Bronchial epithelial cell (primary cell): ENCODE results near the gene HACE1. TPM values are rescaled to one million over a fixed set of nuclear protein-coding genes. Genes with fewer than 3 reads are reported as not detected.
"Not testable (repeated sequence)": the region's sequence is repeated elsewhere in the genome, so short reads cannot be mapped to it uniquely, and the experiment has no call there.

Source experiments
- DNase-seq: peaks from one replicate; pipeline ENCODE4 v3.0.0-alpha.2; 2010; ENCODE audit warnings: low read depth
- FAIRE-seq: peaks from 2 replicates; lab custom pipeline; 2011; peaks lifted over from hg19 to GRCh38; lab: Jason Lieb, UNC
- H3K27me3 ChIP-seq: 2 replicates; pipeline ENCODE4 v1.5.1; 2011; ENCODE audit warnings: low read length; ENCODE audit not compliant: control insufficient read depth, insufficient read depth
- H3K36me3 ChIP-seq: 2 replicates; pipeline ENCODE4 v1.5.1; 2011; ENCODE audit warnings: low read length; ENCODE audit not compliant: control insufficient read depth, insufficient read depth
- H3K4me3 ChIP-seq: 2 replicates; pipeline ENCODE4 v1.5.1; 2011; ENCODE audit warnings: mild to moderate bottlenecking, low read depth, low read length, control low read depth
- total RNA-seq: library from RNA; depleted of rRNA; stranded (reverse); fragments of >200 nt; gene quantifications from 2 replicates; pipeline ENCODE4 v1.2.1, GENCODE V29; 2014
- TF ChIP-seq, protein P1 (sequence below): IDR thresholded peaks from 2 replicates; pipeline ENCODE4 v1.5.1; 2011; ENCODE audit warnings: mild to moderate bottlenecking, moderate library complexity, low read length, control low read depth, inconsistent platforms; ENCODE audit not compliant: insufficient read depth, severe bottlenecking

The HACE1 gene
- total RNA-seq, 1 donor from 2014 or later = 14.2 TPM

DNA sequence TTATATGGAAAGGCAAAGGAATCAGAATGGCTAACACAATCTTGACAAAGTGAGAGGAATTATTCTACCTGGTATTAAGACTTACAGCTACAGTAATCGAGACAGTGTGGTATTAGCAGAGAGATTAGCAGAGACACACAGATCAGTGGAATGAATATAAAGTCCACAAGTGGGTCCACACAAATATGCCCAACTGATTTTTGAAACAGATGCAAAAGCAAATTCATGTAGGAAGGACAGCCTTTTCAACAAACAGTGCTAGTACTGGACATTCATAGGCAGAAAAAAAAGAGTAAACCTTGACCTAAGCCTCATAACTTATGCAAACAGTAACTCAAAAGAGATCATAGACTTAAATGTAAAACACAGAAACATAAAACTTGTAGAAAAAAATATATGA is 22.6 kb downstream of the HACE1 start:
- no peak for FAIRE-seq

DNA sequence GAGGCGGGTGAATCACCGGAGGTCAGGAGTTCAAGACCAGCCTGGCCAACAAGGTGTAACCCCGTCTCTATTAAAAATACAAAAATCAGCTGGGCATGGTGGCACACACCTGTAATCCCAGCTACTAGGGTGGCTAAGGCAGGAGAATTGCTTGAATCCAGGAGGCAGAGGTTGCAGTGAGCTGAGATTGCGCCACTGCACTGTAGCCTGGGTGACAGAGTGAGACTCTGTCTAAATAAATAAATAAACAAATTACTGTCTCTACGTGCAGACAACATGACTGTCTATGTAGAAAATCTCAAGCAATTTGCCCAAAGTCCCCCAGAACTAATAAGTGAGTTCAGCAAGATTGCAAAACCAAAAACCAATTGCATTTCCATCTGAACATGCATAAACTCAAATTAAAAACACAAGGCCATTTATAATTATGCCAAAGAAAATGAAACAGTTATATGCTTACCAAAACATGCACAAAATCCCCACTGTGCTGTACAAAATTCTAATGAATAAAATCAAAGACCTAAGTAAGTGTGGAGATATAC is 23.2 kb downstream of the HACE1 start:
- FAIRE-seq = not testable (repeated sequence)

More for the DNA sequence above, 22.6 kb downstream of the HACE1 start:
- H3K27me3 ChIP-seq = no peaks in the 10 kb centered on the region
- TF ChIP-seq, protein P1, sequence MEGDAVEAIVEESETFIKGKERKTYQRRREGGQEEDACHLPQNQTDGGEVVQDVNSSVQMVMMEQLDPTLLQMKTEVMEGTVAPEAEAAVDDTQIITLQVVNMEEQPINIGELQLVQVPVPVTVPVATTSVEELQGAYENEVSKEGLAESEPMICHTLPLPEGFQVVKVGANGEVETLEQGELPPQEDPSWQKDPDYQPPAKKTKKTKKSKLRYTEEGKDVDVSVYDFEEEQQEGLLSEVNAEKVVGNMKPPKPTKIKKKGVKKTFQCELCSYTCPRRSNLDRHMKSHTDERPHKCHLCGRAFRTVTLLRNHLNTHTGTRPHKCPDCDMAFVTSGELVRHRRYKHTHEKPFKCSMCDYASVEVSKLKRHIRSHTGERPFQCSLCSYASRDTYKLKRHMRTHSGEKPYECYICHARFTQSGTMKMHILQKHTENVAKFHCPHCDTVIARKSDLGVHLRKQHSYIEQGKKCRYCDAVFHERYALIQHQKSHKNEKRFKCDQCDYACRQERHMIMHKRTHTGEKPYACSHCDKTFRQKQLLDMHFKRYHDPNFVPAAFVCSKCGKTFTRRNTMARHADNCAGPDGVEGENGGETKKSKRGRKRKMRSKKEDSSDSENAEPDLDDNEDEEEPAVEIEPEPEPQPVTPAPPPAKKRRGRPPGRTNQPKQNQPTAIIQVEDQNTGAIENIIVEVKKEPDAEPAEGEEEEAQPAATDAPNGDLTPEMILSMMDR = no peak
- no peaks in the 10 kb centered on the region for H3K36me3 ChIP-seq
- no peak for DNase-seq
- no peak overlapping the region for H3K4me3 ChIP-seq

DNA sequence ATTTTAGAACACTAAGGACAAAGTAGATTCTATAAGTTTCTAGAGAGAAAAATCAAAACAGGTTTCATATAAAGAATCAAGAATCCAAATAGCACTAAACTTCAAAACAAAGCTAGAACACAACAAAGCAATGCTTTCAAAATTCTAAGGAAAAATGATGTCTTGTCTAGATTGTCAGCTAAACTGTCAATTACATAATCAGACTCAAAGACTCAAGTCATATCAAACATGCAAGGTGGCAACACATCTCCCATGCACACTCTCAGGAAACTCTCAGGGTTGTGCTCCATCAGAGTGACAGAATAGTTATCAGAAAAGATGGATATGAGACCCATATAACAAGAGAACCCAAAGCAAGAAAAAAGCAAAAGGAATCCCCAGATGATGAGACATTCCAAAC is 23.9 kb downstream of the HACE1 start:
- TF ChIP-seq, protein P1 = no peak
- Histone ChIP-seq H3K27me3 (no peaks in the 10 kb centered on the region), H3K36me3 (no peaks in the 10 kb centered on the region), H3K4me3 (no peak overlapping the region)
- FAIRE-seq (no peak), DNase-seq (no peak)

More for the DNA sequence above, 23.2 kb downstream of the HACE1 start:
- not testable (repeated sequence) for H3K36me3 ChIP-seq, DNase-seq, H3K27me3 ChIP-seq, H3K4me3 ChIP-seq

DNA sequence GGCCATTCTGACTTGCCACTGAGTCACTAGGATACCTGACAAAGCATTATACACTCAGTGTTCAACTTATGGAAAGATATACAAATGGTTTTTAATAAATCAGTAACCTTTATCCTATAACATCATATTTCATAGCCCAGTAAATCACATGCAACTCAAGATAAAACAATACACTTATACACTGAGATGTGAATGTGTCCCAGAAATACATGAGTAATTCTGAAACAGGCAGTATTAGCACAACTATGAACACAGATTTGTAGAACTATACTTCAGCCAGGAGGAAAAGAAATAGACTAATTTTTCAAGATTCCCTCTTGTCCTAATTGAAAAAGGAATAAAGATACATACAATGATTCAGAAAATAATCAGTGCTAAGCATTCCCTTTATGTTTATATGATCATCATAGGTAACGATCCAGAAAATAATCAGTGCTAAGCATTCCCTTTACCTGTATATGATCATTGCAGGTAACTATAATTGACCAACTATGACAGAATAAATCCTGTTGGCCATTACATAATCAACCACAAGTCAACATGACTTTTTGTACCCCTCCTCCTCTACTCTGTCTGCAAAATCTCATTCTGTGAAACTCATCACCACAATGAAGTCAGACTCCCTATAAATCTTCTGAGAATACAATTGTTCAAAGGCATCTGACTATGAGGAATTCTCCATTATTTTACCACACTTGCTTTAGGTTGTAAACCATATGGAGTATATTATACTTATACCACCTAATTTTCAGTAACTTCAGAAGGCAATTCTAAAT is 30.3 kb downstream of the HACE1 start:
- H3K27me3 ChIP-seq = no peaks in the 10 kb centered on the region
- FAIRE-seq (no peak), DNase-seq (peak; percentile 5)
- H3K4me3 ChIP-seq = no peak overlapping the region
- peaks cover 1% of the 10 kb centered on the region for H3K36me3 ChIP-seq
- TF ChIP-seq, protein P1 = no peak

DNA sequence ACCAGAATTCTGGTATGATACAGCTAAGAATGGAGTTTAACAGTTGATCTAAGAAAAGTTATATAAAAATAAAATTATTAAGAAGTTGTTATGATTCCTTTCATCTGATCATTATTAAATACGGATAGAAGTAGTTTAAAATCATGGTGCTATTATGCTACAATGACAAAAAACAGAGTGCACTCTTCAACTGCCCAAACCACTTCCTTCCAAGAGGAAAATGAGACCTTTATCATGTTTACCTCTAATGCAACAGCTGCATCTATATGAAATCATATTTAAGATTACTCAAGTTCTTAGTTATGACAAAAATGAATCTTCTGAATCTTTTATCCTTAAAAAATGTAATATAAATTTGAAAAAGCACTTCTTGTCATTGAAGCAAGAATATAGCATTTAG is 31.2 kb downstream of the HACE1 start:
- TF ChIP-seq, protein P1 = no peak
- Histone ChIP-seq H3K36me3 (peaks cover 1% of the 10 kb centered on the region), H3K27me3 (no peaks in the 10 kb centered on the region), H3K4me3 (no peak overlapping the region)
- FAIRE-seq = no peak
- DNase-seq = no peak

DNA sequence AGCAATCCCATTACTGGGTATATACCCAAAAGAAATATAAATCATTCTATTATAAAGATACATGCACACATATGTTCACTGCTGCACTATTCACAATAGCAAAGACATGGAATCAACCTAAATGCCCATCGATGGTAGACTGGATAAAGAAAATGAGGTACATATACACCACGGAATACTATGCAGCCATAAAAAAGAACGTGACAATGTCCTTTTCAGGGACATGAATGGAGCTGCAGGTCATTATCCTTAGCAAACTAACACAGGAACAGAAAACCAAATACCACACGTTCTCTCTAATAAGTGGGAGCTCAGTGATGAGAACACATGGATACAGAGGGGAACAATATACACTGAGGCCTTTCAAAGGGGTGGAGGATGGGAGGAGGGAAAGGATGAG is 38.9 kb downstream of the HACE1 start:
- DNase-seq, H3K27me3 ChIP-seq, H3K36me3 ChIP-seq, H3K4me3 ChIP-seq, FAIRE-seq: not testable (repeated sequence)
